ENCODE results near the gene BCAP31. TPM values are rescaled to one million over a fixed set of nuclear protein-coding genes. Genes with fewer than 3 reads are reported as not detected.

Gene BCAP31
- total RNA-seq, 4 donors from 2014 or later = 214 to 334 (median 269) TPM

DNA sequence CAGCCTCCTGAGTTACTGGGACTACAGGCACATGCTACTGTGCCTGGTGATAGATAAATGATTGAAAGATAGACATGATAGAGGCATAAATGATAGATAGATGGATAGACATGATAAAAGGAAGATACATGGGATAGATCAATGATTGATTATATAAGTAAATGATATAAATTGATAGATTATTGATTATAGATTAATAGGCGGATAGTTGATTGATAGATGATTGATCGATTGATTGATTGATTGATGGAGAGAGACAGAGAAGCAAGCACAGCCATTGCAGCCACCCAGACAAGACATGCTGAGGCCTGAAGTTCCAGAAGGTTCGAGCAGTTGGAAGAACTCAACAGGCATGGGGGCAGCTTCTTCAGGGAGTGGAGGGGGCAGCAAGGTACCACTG lies 22.2 kb upstream of the BCAP31 start:
- TF ChIP-seq, protein P1, sequence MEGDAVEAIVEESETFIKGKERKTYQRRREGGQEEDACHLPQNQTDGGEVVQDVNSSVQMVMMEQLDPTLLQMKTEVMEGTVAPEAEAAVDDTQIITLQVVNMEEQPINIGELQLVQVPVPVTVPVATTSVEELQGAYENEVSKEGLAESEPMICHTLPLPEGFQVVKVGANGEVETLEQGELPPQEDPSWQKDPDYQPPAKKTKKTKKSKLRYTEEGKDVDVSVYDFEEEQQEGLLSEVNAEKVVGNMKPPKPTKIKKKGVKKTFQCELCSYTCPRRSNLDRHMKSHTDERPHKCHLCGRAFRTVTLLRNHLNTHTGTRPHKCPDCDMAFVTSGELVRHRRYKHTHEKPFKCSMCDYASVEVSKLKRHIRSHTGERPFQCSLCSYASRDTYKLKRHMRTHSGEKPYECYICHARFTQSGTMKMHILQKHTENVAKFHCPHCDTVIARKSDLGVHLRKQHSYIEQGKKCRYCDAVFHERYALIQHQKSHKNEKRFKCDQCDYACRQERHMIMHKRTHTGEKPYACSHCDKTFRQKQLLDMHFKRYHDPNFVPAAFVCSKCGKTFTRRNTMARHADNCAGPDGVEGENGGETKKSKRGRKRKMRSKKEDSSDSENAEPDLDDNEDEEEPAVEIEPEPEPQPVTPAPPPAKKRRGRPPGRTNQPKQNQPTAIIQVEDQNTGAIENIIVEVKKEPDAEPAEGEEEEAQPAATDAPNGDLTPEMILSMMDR (IDR thresholded peaks at IDR 0.05; ENCODE audit: low read depth) = no peak

DNA sequence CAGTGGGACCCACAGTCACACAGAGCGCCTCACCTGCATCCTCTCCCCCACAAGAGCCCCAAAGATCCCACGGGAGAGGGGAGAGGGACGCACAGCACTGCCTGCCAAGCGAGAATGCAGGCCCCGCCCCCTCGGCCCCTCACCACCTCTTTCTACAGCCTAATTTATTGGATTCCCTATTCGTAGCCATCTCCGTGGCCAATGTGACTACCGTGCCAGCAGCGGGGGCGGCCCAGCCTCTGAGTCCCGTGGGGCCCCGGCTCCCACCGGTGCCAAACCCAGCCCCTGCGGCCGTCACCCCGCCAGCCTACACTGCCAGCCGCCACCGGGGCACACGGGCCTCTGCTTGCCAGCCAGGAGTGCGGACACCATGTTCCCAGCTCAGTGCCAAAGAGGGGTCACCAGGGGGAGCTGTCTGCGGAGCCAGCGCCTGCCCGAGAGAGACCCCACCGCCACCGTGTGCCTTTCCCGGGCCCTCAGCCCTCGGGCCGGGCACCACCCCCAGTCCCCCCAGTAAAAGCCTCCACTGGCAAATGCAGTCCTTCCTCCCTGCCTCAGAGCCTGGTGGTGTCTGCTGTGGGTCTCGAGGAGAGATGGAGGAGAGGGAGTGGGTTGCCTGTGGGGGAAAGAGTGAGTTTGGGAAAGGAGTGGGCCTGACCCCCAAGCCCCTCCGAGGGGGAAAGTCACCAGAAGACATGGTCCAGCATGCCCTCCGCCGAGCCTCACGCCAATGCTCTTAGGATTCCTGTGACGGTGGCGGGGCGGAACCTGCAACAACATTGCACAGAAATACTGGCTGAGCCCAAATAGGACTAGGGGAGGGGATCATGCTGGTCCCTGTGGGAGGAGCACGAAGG lies 20.3 kb upstream of the BCAP31 start:
- TF ChIP-seq, protein P1 (IDR thresholded peaks at IDR 0.05; ENCODE audit: low read depth) = no peak

DNA sequence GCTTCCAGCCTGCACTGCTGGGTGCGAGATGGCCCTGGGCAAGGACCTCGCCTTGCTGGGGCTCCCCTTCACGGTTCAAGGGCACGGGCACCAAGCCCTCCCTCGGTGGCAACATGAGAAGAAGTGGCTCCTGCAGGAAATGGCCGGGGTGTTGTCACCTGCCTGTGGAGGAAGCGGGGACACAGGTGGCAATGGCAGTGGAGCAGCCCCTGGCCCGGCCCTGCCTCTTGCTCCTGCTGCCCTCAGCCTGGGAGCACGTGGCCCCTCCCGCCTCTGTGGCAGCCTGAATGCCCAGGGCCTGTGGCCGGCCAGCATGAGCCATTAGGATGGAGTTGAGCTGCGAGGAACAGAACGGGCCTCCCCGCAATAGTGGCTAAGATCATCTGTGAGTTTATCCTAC lies 17.3 kb upstream of the BCAP31 start:
- TF ChIP-seq, protein P1 (IDR thresholded peaks at IDR 0.05; ENCODE audit: low read depth) = no peak

DNA sequence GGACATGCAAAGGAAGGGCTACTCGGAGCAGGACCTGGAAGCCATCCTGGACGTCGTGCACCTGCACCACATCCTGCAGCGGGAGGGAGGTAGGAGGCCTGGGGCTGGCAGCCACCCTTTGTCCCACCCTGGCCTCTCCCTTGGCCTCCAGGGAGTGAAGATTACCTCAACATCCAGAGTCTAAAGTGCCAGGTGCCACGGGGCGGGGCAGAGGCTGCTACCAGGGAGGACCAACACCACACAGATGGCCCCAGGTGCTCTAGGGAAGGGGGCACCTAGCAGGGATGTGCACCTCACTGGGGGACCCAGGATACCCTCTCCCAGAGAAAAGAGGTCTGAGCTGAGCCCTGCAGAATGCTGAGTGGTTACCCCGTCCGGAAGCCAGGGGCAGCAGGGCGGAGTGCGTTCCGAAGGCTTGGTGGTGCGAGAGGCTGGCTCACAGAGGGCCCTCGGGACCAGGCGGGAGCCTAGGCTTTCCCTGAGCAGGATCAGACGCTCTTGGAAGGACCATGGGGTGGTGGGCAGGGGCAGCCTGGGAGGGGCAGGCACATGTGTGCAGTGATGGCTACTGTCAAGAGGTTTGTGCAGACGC lies 16.5 kb upstream of the BCAP31 start:
- TF ChIP-seq, protein P1 (IDR thresholded peaks at IDR 0.05; ENCODE audit: low read depth) = no peak

DNA sequence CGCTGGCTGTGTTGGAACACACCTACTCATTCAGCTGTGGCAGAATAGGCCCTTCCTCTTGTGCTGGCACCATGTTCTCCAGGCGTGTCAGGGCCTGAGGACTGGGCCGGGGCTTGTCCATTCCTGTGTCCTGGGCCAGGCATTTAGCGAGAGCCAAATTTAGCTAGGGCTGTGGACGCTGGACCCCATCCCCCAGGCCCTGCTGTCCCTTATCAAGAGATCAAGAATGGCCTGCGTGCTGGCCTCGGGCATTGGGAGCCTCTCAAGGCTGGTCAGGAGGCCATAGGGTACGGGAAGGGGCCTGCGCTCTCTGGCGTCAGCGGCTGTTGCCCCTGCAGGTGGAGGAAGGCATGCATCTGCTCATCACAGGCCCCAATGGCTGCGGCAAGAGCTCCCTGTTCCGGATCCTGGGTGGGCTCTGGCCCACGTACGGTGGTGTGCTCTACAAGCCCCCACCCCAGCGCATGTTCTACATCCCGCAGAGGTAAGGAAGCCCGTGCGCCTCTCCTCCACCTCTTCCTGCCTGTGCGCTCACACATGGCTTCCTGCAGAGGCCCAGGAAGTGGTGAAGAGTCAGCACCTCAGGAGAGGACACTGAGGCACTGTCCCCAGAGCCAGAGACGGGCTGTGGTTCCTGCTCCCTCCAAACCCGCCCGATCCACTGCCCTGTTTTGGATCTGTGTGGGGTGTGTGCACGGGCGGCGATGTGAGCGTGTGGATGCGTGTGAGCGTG lies 15.7 kb upstream of the BCAP31 start:
- TF ChIP-seq, protein P1 (IDR thresholded peaks at IDR 0.05; ENCODE audit: low read depth) = no peak

DNA sequence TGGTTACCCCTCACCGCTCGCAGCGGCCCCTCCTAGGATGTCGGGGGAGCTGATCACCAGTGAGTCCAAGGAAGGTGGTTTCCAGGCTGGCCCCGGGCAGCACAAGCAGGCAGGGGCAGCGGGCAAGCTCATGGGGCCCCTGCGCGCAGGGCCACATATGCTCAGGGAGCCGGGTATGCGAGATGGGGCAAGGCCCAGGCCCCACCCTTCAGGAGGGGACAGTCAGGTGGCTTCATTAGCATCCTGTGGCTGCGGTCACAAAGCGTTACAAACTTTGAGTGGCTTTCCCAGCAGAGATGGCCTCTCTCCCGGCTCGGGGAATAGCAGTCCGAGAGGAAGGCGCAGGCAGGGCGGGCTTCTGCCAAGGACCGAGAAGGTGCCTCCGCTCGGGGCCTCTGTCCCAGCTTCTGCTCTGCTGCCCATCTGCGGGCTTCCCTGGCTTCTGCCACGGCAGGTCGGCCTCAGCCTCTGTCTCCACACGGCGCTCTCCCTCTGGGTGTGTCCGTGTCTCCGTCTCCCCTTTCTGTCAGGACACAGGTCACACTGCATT lies 13.9 kb upstream of the BCAP31 start:
- TF ChIP-seq, protein P1 (IDR thresholded peaks at IDR 0.05; ENCODE audit: low read depth) = no peak
